Activated naive CD8-positive, alpha-beta T cell treated with anti-CD3 and anti-CD28 coated beads, Interleukin-2, amount 50 U/mL, for 24 hours (primary cell): ENCODE results near the gene SECTM1.

Experiments
- ATAC-seq: fragments of 150-1000 bp; cut with Tn5 transposase; one replicate; pipeline ENCODE4 v1.10.0; 2021
- DNase-seq: peaks from one replicate; pipeline ENCODE4 v3.0.0; 2021
- H3K27ac Mint-ChIP-seq: one replicate; pipeline ENCODE4 v1.8.0; 2021; ENCODE audit warnings: mild to moderate bottlenecking, mixed read lengths
- H3K27me3 Mint-ChIP-seq: one replicate; pipeline ENCODE4 v1.8.0; 2021; ENCODE audit warnings: mixed read lengths
- H3K36me3 Mint-ChIP-seq: one replicate; pipeline ENCODE4 v1.8.0; 2021; ENCODE audit warnings: low read depth, mixed read lengths
- H3K4me1 Mint-ChIP-seq: one replicate; pipeline ENCODE4 v1.8.0; 2021; ENCODE audit warnings: mixed read lengths
- H3K4me3 Mint-ChIP-seq: one replicate; pipeline ENCODE4 v1.8.0; 2021; ENCODE audit warnings: mild to moderate bottlenecking, moderate library complexity, mixed read lengths
- H3K9me3 Mint-ChIP-seq: one replicate; pipeline ENCODE4 v1.8.0; 2021; ENCODE audit warnings: mixed read lengths

SECTM1 gene

DNA sequence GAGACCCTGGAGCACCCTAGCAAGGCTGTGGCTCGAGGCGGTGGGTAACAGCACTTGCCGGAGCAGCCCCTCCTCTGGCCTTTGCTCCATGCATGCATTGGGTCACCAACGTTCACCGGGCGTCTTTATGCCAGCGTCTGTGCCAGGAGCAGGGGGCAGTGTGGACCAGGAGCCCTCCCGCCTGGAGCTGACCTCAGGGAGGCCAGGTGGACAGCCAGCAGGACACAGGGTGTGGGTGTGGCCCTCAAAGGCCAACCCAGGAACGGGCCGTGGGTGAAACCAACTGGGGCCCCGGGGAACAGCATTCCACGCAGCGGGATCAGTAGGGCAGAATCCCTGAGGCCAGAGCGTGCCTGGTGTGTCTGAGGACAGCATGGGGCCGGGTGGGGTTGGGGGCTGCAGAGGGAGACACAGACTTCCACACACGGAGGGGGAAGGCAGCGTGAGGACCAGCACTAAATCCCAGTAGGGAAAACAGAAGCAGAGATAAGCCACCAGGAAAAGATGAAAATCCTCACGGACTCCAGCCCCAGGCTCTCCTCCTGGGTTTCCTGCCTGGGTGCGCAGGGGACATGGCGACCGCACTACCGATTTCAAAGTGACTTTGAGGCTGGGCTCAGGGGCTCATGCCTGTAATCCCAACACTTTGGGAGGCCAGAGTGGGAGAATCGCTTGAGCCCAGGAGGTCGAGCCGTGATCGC is 13.3 kb downstream of the SECTM1 start:
- Mint-ChIP-seq H3K4me1 (peaks cover 31% of the 10 kb centered on the region), H3K27me3 (peaks cover 2% of the 10 kb centered on the region), H3K9me3 (no peaks in the 10 kb centered on the region), H3K27ac (no peak overlapping the region), H3K36me3 (peaks cover 8% of the 10 kb centered on the region), H3K4me3 (peak overlapping the region; percentile 21)
- DNase-seq = no peak
- no peak for ATAC-seq

DNA sequence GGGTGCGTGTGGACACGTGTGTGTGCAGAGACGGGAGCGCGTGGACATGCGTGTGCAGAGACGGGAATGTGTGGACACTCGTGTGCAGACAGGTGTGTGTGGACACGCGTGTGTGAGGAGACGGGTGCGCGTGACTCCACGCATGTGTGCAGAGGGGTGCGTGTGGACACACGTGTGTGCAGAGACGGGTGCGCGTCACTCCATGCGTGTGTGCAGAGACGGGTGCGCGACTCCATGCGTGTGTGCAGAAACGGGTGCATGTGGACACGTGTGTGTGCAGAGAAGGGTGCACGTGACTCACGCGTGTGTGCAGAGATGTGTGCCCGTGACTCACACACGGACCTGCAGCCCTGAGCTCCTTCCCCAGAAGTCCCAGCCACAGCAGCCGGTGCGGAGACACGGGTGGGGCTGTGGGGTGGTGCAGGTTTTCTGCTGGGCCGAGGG is 13.9 kb downstream of the SECTM1 start:
- Mint-ChIP-seq H3K9me3 (no peaks in the 10 kb centered on the region), H3K36me3 (peaks cover 8% of the 10 kb centered on the region), H3K27me3 (peaks cover 2% of the 10 kb centered on the region), H3K27ac (no peak overlapping the region), H3K4me3 (peak overlapping the region; percentile 21), H3K4me1 (peaks cover 25% of the 10 kb centered on the region)
- DNase-seq (no peak), ATAC-seq (no peak)

DNA sequence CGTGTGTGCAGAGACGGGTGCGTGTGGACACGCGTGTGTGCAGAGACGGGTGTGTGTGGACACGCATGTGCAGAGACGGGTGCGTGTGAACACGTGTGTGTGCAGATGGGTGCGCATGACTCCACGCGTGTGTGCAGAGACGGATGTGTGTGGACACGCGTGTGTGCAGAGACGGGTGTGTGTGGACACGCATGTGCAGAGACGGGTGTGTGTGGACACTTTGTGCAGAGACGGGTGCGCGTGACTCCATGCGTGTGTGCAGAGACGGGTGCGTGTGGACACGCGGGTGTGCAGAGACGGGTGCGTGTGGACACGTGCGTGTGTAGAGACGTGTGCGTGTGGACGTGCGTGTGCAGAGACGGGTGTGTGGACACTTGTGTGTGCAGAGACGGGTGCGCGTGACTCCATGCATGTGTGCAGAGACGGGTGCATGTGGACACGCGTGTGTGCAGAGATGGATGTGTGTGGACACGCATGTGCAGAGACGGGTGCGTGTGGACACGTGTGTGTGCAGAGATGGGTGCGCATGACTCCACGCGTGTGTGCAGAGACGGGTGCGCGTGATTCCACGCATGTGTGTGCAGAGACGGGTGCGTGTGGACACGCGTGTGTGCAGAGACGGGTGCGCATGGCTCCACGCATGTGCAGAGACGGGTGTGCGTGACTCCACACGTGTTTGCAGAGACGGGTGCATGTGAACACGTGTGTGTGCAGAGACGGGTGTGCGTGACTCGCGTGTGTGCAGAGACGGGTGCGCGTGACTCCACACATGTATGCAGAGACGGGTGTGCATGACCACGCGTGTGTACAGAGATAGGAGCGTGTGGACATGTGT is 14.6 kb downstream of the SECTM1 start:
- Mint-ChIP-seq H3K27ac (no peak overlapping the region), H3K4me1 (peaks cover 26% of the 10 kb centered on the region), H3K4me3 (no peak overlapping the region), H3K9me3 (no peaks in the 10 kb centered on the region), H3K36me3 (peaks cover 8% of the 10 kb centered on the region), H3K27me3 (peaks cover 2% of the 10 kb centered on the region)
- ATAC-seq (no peak), DNase-seq (no peak)

GRCh38 chr17:82318169-82318498 is 15.4 kb downstream of the SECTM1 start:
- H3K27ac Mint-ChIP-seq = no peak overlapping the region
- H3K27me3 Mint-ChIP-seq = peaks cover 2% of the 10 kb centered on the region
- DNase-seq (no peak), ATAC-seq (no peak)
- peaks cover 25% of the 10 kb centered on the region for H3K4me1 Mint-ChIP-seq
- H3K9me3 Mint-ChIP-seq = no peaks in the 10 kb centered on the region
- peaks cover 16% of the 10 kb centered on the region for H3K36me3 Mint-ChIP-seq
- no peak overlapping the region for H3K4me3 Mint-ChIP-seq

DNA sequence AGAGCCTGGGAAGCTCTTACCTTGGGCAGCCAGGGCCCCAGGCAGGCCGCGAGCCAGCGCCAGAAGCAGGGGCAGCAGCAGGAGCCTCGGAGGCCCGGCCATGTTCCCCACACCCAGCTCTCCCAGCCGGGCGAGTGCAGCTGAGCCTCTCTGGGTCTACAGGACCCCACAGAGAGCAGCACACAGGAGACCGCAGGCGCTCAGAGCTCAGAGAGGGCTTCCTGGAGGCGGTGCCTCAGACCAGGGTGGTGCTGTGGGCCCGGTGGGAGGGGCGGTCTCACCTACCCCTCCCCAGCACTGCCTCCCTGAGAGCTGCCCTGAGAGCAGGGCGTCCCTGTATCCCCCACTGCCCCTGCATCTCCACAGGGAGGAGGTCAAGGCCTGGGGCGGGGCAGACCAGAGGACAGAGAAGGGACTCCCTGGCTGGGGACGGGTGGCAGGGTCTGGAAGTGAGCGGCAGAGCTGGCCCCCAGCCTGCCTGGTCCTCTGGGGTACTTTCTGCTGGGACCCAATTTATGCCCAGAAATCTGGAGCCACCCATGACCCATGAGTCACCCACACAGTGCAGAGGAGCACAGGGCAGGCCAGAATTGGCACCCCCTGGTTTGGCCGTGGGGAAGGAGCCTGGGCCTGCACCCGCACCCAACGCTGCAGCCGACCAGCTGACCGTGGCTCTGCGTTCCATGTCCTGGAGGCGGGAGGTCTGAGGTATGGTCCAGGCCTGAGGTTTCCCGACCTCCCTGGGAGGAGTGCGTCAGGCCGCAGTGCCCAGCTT is 16.0 kb downstream of the SECTM1 start, which contains the start of gene CD7:
CD7 (minus strand) TSS at position 215 of the 775 bp plus-strand sequence; CDS start at position 102, 113 bp downstream.
- Mint-ChIP-seq H3K4me3 (peak within 1 kb of the TSS; percentile 96), H3K36me3 (peaks cover 16% of the 10 kb centered on the region), H3K9me3 (no peaks in the 10 kb centered on the region), H3K27ac (peak within 1 kb of the TSS; percentile 96), H3K27me3 (peaks cover 2% of the 10 kb centered on the region), H3K4me1 (peaks cover 22% of the 10 kb centered on the region)
- peak; percentile 77 for DNase-seq
- peak; percentile 83 for ATAC-seq

DNA sequence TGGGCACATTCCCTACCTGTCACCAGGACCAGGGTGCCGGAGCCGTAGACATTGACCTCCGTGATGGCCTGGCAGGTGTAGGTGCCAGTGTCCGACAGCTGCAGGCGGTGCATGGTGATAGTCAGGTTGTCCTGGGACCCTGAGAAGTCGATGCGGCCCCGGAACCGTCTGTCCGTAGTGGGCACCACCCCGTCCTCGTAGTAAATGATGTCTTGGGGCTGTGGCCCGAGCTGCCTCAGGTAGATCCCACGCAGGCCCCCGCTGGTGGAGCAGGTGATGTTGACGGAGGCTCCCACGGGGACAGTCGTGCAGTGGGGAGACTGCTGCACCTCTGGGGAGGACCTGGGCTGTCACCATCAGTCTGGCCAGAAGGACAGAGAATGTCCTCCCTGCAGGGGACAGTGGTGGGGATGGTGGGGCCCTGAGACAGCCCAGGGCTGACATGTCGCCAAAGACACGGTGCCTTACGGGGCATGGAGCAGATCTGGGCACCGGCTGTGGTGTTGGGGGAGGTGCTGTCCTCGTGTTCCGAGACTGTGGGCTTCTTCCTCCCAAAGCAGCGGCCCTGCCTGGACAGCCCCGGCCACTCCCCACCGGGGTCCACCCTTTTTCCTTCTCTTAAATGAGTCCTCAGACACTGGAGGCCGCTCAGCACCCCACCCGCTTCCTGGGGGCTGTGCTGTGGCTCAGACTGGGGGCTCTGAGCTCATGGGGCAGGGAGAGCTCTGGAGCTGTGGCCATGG is 16.7 kb downstream of the SECTM1 start:
- peaks cover 2% of the 10 kb centered on the region for H3K27me3 Mint-ChIP-seq
- peak overlapping the region; percentile 96 for H3K27ac Mint-ChIP-seq
- no peaks in the 10 kb centered on the region for H3K9me3 Mint-ChIP-seq
- ATAC-seq (peak; percentile 17), DNase-seq (no peak)
- peaks cover 16% of the 10 kb centered on the region for H3K4me1 Mint-ChIP-seq
- H3K4me3 Mint-ChIP-seq = peak overlapping the region; percentile 96
- H3K36me3 Mint-ChIP-seq = peaks cover 16% of the 10 kb centered on the region

GRCh38 chr17:82315703-82316358 is 17.7 kb downstream of the SECTM1 start:
- Mint-ChIP-seq H3K27me3 (no peaks in the 10 kb centered on the region), H3K4me1 (peaks cover 11% of the 10 kb centered on the region), H3K27ac (peak overlapping the region; percentile 96), H3K36me3 (peaks cover 16% of the 10 kb centered on the region), H3K9me3 (no peaks in the 10 kb centered on the region), H3K4me3 (peak overlapping the region; percentile 96)
- ATAC-seq (peak; percentile 26), DNase-seq (peak; percentile 57)

DNA sequence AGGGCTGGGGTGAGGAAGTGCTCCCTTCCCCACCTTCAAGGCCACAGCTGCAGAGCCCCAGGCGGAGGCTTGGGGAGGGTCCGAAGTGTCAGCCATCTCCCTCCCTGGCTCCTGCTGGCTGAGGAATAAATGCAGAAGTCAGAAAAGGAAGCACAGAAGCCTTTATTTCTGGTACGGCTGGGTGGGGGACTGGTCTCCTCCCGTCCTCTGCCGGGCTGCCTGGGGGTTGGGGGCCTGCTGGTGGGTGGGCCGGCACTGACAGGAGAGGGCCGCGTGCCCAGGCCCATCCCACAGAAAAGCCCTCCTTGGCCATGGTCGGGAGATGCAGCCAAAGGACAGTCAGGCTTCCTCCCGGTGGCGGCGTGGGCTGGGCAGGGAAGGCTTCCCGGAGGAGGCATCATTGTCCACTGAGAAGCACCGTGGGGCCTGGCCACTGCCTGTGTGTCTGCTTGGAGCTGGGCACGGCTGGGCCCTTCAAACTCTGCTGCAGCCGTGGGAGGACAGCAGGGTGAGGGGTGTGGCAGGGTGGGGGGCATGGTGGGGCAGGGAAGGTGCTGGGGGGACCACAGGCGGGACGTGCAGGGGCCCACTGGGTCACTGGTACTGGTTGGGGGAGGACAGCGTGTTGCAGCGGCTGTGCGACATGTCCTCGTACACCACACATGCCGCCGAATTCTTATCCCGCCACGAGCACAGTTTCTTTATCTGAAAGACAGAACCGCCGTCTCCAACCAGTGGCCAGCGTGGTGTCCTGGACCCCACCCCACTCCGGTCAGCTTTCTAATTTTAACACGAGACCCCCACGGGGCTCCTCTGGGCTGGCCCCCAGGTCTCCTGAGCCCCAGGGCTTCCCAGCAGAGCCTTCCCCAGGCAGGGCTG is 18.6 kb downstream of the SECTM1 start:
- no peaks in the 10 kb centered on the region for H3K9me3 Mint-ChIP-seq
- ATAC-seq (no peak), DNase-seq (no peak)
- H3K27ac Mint-ChIP-seq = peak overlapping the region; percentile 96
- peak overlapping the region; percentile 96 for H3K4me3 Mint-ChIP-seq
- no peaks in the 10 kb centered on the region for H3K27me3 Mint-ChIP-seq
- peaks cover 16% of the 10 kb centered on the region for H3K36me3 Mint-ChIP-seq
- peaks cover 11% of the 10 kb centered on the region for H3K4me1 Mint-ChIP-seq

- DNase-seq = no peak
- H3K9me3 Mint-ChIP-seq = no peaks in the 10 kb centered on the region
- H3K36me3 Mint-ChIP-seq = peaks cover 16% of the 10 kb centered on the region
- peak overlapping the region; percentile 42 for H3K4me3 Mint-ChIP-seq
- peaks cover 11% of the 10 kb centered on the region for H3K4me1 Mint-ChIP-seq
- H3K27me3 Mint-ChIP-seq = no peaks in the 10 kb centered on the region
- ATAC-seq = no peak
- H3K27ac Mint-ChIP-seq = peak overlapping the region; percentile 42
These were observed 19.4 kb downstream of the SECTM1 start for GRCh38 chr17:82314012-82314726.

DNA sequence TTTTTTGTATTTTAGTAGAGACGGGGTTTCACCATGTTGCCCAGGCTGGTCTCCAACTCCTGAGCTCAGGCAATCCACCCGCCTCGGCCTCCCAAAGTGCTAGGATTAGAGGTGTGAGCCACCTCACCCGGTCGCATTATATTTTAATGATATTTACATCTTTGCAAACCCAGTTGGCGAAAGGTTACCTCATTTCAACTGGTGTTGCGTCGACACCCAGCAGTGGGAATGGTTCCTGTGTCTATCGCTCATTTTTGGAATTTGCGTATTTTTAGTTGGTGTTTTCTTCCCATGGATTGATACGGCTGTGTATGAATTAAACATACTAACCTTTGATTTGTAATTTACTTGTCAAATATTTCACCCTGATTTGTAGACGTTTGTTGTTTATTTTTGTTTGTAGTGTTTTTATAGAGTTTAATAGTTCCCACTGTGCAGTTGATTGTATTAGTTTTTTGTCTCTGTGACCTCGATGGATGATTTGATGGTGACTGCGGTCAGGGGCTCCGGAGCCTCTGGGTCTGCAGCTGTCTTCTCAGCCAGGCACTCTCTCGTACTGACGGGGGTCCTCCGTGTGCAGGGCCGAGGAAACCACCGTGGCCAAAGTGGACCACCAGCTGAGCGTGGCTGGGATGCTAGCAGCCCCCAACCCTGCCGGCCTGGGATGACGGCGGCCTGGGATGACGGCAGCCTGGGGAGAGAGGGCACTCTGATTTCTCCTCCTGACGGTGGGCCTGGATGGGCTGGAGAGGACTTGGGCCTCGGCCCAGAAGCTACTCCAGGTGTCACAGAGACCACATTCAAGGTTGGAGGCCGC is 20.2 kb downstream of the SECTM1 start:
- Mint-ChIP-seq H3K9me3 (no peaks in the 10 kb centered on the region), H3K4me3 (peak overlapping the region; percentile 42), H3K27me3 (no peaks in the 10 kb centered on the region), H3K27ac (peak overlapping the region; percentile 47), H3K4me1 (peaks cover 11% of the 10 kb centered on the region), H3K36me3 (peaks cover 16% of the 10 kb centered on the region)
- ATAC-seq (no peak), DNase-seq (no peak)

GRCh38 chr17:82311971-82312370 is 21.6 kb downstream of the SECTM1 start:
- H3K9me3 Mint-ChIP-seq = no peaks in the 10 kb centered on the region
- no peak overlapping the region for H3K4me3 Mint-ChIP-seq
- H3K4me1 Mint-ChIP-seq = peaks cover 14% of the 10 kb centered on the region
- H3K27me3 Mint-ChIP-seq = no peaks in the 10 kb centered on the region
- peaks cover 16% of the 10 kb centered on the region for H3K36me3 Mint-ChIP-seq
- H3K27ac Mint-ChIP-seq = no peak overlapping the region
- ATAC-seq (no peak), DNase-seq (no peak)

- H3K27ac Mint-ChIP-seq = no peak overlapping the region
- H3K9me3 Mint-ChIP-seq = no peaks in the 10 kb centered on the region
- H3K27me3 Mint-ChIP-seq = no peaks in the 10 kb centered on the region
- DNase-seq (no peak), ATAC-seq (no peak)
- no peak overlapping the region for H3K4me3 Mint-ChIP-seq
- H3K4me1 Mint-ChIP-seq = peaks cover 25% of the 10 kb centered on the region
- peaks cover 13% of the 10 kb centered on the region for H3K36me3 Mint-ChIP-seq
These were observed 22.7 kb downstream of the SECTM1 start for GRCh38 chr17:82310877-82311276.
